HepG2 (cell line): ENCODE measurements around the gene GREM2.

Source experiments
- ARID2 ChIP-seq: sonication (generic); formaldehyde crosslinking; IDR thresholded peaks from 2 replicates; pipeline ENCODE4 v1.8.1; 2022; ENCODE audit warnings: mild to moderate bottlenecking, missing genetic modification reagents, borderline replicate concordance
- FOXK2 ChIP-seq: fragments of 450-650 bp; IDR thresholded peaks from 2 replicates; pipeline ENCODE4 v1.6.1; 2016
- POLR2A ChIP-seq, 2 experiments: IDR thresholded peaks; 2 replicates each; pipeline ENCODE4 v1.6.1; 2011; ENCODE audit warnings: low read depth in 2 of 2, low read length in 2 of 2, mild to moderate bottlenecking in 1 of 2, moderate library complexity in 1 of 2; ENCODE audit not compliant: insufficient read depth in 1 of 2
- TAF1 ChIP-seq: sonication (generic); formaldehyde crosslinking; IDR thresholded peaks from 2 replicates; pipeline ENCODE4 v1.4.0; 2020; ENCODE audit warnings: missing genetic modification reagents
- YEATS2 ChIP-seq: sonication (generic); formaldehyde crosslinking; IDR thresholded peaks from 2 replicates; pipeline ENCODE4 v1.4.0; 2020; ENCODE audit warnings: missing genetic modification reagents, borderline replicate concordance
- ZNF24 ChIP-seq: fragments of 450-650 bp; IDR thresholded peaks from 2 replicates; pipeline ENCODE4 v1.6.1; 2017; ENCODE audit warnings: antibody characterized with exemption, mild to moderate bottlenecking
- ZNF274 ChIP-seq: sonication (generic); formaldehyde crosslinking; IDR thresholded peaks from 2 replicates; pipeline ENCODE4 v1.5.1; 2020; ENCODE audit warnings: mild to moderate bottlenecking, missing genetic modification reagents

DNA sequence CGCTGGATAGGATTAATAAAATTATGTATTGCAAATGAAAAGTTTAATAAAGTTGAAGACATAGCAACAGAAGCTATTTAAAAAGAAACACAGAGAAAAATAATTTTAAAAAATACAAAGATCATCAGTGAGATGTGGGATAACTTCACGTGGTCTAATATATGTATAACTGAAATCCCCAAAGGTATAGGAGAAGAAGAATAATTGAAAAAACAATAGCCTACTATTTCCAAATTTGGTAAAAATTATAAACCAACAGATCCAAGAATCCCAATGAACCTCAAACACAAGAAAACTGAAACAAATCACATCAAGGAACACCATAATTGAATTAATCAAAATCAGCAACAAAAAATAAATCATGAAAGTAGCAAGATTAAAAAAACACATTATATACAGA is 44.9 kb downstream of the GREM2 start:
- TF ChIP-seq ARID2 (CRISPR knock-in tag), result no peak
- TF ChIP-seq YEATS2 (CRISPR knock-in tag), result no peak
- TF ChIP-seq FOXK2, result no peak
- TF ChIP-seq POLR2A (IDR thresholded peaks at IDR 0.05; ENCODE audit: insufficient read depth in 1 of 2, low read depth in 2 of 2, low read length in 2 of 2), result no peak
- TF ChIP-seq ZNF24, result no peak
- TF ChIP-seq TAF1 (CRISPR knock-in tag), result no peak
- no peak for TF ChIP-seq ZNF274
